Breast epithelium (tissue), 4 donors: Measurements from ENCODE around the gene RNF121. TPM values are rescaled to one million over a fixed set of nuclear protein-coding genes. Genes with fewer than 3 reads are reported as not detected.

Experiments
- DNase-seq, 2 donors: peaks; one replicate each; pipeline ENCODE4 v3.0.0-alpha.2; 2019; ENCODE audit warnings: low spot score in 2 of 2
- H3K27ac ChIP-seq, 2 donors: fragments of 200-600 bp; sonication (generic) in 1 of 2; one replicate each; pipeline ENCODE4 v1.5.1; 2016 to 2019; ENCODE audit warnings: mild to moderate bottlenecking in 1 of 2
- H3K27me3 ChIP-seq, 2 donors: fragments of 200-600 bp; sonication (generic) in 1 of 2; one replicate each; pipeline versions ENCODE4 v1.5.1 to v1.6.0; 2017 to 2019; ENCODE audit warnings: control low read depth in 1 of 2, mild to moderate bottlenecking in 1 of 2
- H3K36me3 ChIP-seq: fragments of 200-600 bp; one replicate; pipeline ENCODE4 v1.5.1; 2019
- H3K4me1 ChIP-seq, 2 donors: fragments of 200-600 bp; sonication (generic); one replicate each; pipeline ENCODE4 v1.5.1; 2016 to 2019; ENCODE audit warnings: control low read depth in 1 of 2
- H3K4me3 ChIP-seq, 3 donors: fragments of 200-600 bp; sonication (generic); 1 replicate in 2 of 3; 2 replicates in 1 of 3; pipeline ENCODE4 v1.5.1; 2016 to 2019; ENCODE audit warnings: mild to moderate bottlenecking in 3 of 3, moderate library complexity in 2 of 3
- H3K9me3 ChIP-seq, 2 donors: fragments of 200-600 bp; sonication (generic) in 1 of 2; one replicate each; pipeline ENCODE4 v1.5.1; 2016 to 2019; ENCODE audit warnings: control low read depth in 1 of 2
- CTCF ChIP-seq, 3 donors: fragments of 450-650 bp; IDR thresholded peaks; one replicate each; pipeline ENCODE4 v1.5.1; 2016 to 2017; ENCODE audit warnings: antibody characterized with exemption in 3 of 3, mild to moderate bottlenecking in 3 of 3, moderate library complexity in 3 of 3
- POLR2A ChIP-seq: fragments of 450-650 bp; IDR thresholded peaks from one replicate; pipeline ENCODE4 v1.6.1; 2016; ENCODE audit warnings: antibody characterized with exemption, mild to moderate bottlenecking, moderate library complexity
- POLR2AphosphoS5 ChIP-seq, 3 donors: sonication (generic); formaldehyde crosslinking; IDR thresholded peaks; one replicate each; pipeline ENCODE4 v1.6.1; 2017; ENCODE audit warnings: antibody characterized with exemption in 3 of 3
- intact Hi-C: fragments of 100-400 bp; cut with DNase I; formaldehyde crosslinking; loops from one replicate; pipeline ENCODE4 v1.15.1; 2023; ENCODE audit warnings: low total_unique reads
- total RNA-seq, 3 donors: library from RNA; depleted of rRNA; stranded (reverse); fragments of >200 nt; gene quantifications; one replicate each; pipeline ENCODE4 v1.1.0, GENCODE V29; 2016

The RNF121 gene
- total RNA-seq, 3 donors from 2014 or later = 21.8 to 39.0 (median 37.3) TPM

- Histone ChIP-seq H3K9me3 (no peaks in the 10 kb centered on the region), H3K27ac (no peak overlapping the region), H3K36me3 (peaks cover 33% of the 10 kb centered on the region), H3K4me3 (no peak overlapping the region), H3K4me1 (peaks cover 3 to 8% of the 10 kb centered on the region in 2 donors), H3K27me3 (no peaks in the 10 kb centered on the region)
- TF ChIP-seq POLR2AphosphoS5 (IDR thresholded peaks at IDR 0.05) (no peak), CTCF (IDR thresholded peaks at IDR 0.05) (no peak), POLR2A (no peak)
- peak in 1 of 2 donors; percentile 45 for DNase-seq
- intact Hi-C loops = no loop called here
Measured at GRCh38 chr11:72008728-72009127, 79.9 kb downstream of the RNF121 start.

DNA sequence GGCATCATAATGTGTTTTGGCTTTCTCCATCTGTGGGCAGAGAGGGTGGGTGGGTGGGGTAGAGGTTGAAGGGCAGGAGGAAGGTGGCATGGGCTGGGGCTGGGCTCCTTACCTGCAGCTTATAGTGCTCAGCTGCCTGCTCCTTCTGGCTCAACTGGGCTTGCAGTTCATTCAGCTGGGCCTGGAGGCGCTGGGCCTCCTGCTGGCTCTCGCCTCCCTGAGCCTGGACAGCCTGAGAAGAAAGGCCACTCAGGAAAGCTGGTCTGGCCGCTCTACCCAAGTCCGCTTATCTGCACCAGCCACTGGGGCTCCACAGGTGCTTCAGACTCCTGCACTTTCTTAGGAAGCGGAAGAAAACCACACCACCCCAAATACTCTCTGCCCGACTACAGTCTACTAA, 80.3 kb downstream of the RNF121 start:
- Histone ChIP-seq H3K27me3 (no peaks in the 10 kb centered on the region), H3K9me3 (no peaks in the 10 kb centered on the region), H3K4me1 (peaks cover 7 to 12% of the 10 kb centered on the region in 2 donors), H3K27ac (no peak overlapping the region), H3K4me3 (no peak overlapping the region), H3K36me3 (peaks cover 29% of the 10 kb centered on the region)
- peak in 1 of 2 donors; percentile 10 for DNase-seq
- TF ChIP-seq CTCF (IDR thresholded peaks at IDR 0.05) = no peak
- intact Hi-C loops = no loop called here

GRCh38 chr11:72010529-72011233, 81.8 kb downstream of the RNF121 start:
- intact Hi-C loops = loop anchor here (10.0 kb wide), 1 partner anchor 84 kb away; no protein-coding TSS in a partner anchor
- peaks cover 29% of the 10 kb centered on the region for H3K36me3 ChIP-seq

GRCh38 chr11:72012091-72012630, 83.3 kb downstream of the RNF121 start:
- no peak for DNase-seq
- no peaks in the 10 kb centered on the region for H3K9me3 ChIP-seq
- H3K27ac ChIP-seq = peak overlapping the region; percentile 1 to 70
- no peak for TF ChIP-seq POLR2AphosphoS5 (IDR thresholded peaks at IDR 0.05)
- TF ChIP-seq CTCF (IDR thresholded peaks at IDR 0.05) = no peak
- no peak for TF ChIP-seq POLR2A
- no peak overlapping the region for H3K4me3 ChIP-seq
- intact Hi-C loops = loop anchor here (10.0 kb wide), 1 partner anchor 83 kb away; no protein-coding TSS in a partner anchor
- H3K4me1 ChIP-seq = peaks cover 12% of the 10 kb centered on the region in 2 donors
- no peaks in the 10 kb centered on the region for H3K27me3 ChIP-seq
- H3K36me3 ChIP-seq = peaks cover 34% of the 10 kb centered on the region

More at GRCh38 chr11:72010529-72011233, 81.8 kb downstream of the RNF121 start:
- Histone ChIP-seq H3K27me3 (no peaks in the 10 kb centered on the region), H3K4me1 (peaks cover 12% of the 10 kb centered on the region in 2 donors), H3K9me3 (no peaks in the 10 kb centered on the region), H3K4me3 (no peak overlapping the region), H3K27ac (peak overlapping the region; percentile 45 to 70)
- peak in 1 of 2 donors; percentile 34 for DNase-seq
- TF ChIP-seq POLR2AphosphoS5 (IDR thresholded peaks at IDR 0.05) (no peak), POLR2A (no peak), CTCF (IDR thresholded peaks at IDR 0.05) (no peak)
